Cardiac septum (tissue), 1 donor: Measurements from ENCODE around the gene KIF3B. TPM values are rescaled to one million over a fixed set of nuclear protein-coding genes. Genes with fewer than 3 reads are reported as not detected.

ENCODE experiments used
- DNase-seq: peaks from one replicate; pipeline ENCODE4 v3.0.0-alpha.2; 2020; ENCODE audit warnings: low spot score
- intact Hi-C: fragments of 100-400 bp; cut with DNase I; formaldehyde crosslinking; loops from one replicate; pipeline ENCODE4 v1.14.0; 2022
- long read RNA-seq: library from polyadenylated mRNA; unstranded; transcript quantifications from one replicate; pipeline ENCODE4 v2.0.0, GENCODE V29; 2021
- total RNA-seq: library from RNA; stranded (reverse); fragmentation: NEBNext Ultra II Directional; extraction: Animal tissue kit (Norgen Biotek cat#: 25700); gene quantifications from one replicate; pipeline ENCODE4 v1.2.1, GENCODE V29; 2021
- donor health status: DM: no; HTN: no; CAD: no.

The KIF3B gene
- total RNA-seq: 17.3 TPM
- long read RNA-seq, full-length matches to known transcripts: 1 of 12 reads
- long read RNA-seq, partial matches to known transcripts: 8 of 12 reads
- long read RNA-seq, other reads (novel, unspliced or antisense): 3 of 12 reads

DNA sequence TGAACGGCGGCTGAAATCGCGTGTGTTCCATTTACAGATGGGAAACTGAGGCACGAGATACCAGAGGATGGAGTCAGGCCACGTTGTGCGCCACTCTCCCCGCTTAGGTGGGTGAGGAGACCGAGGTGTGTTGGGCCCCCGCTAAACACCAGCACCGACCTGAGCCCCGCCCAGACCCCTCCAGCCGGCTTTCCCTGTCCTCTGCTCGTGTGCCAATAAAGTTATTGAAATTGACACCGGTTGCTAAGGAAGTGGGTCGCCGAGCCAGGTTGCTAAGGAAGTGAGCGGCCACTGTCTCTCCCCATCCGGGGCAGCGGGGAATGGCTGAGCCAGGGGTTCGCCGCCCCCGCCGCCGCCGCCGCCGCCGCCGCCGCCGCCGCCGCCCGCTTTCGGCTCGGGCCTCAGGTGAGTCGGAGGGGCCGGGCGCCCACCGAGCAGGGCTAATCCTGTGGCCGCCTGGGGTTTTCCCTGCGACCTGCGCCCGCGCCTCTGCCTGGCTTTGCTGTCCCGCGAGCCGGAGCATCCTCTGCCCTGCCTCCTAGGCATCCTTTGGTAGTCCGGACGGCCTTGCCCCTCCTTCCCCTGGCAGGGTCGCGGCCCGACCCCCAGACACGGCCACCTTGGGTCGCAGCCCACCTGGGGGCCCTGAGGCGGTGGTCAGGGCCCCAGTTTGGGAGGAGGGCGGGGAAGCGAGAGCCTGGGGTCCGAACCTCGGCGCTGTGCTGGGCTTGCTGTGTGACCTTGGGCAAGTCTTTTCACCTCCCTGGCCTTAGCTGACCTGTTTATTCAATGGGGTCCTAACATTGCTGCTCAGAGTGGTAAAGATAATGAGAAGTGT is at the start of gene KIF3B:
KIF3B (plus strand) TSS at position 291 of the 838 bp plus-strand sequence. CDS start 32,127 bp downstream, outside the sequence.
- DNase-seq: peak; percentile 93
- intact Hi-C loops: loop anchor here (5.0 kb wide), 2 partner anchors 70 to 80 kb away; partner anchors contain the start of genes ASXL1, PLAGL2 and POFUT1

- intact Hi-C loops: no loop called here
- no peak for DNase-seq
These were observed 49.4 kb upstream of the KIF3B start for GRCh38 chr20:32227744-32228688.

GRCh38 chr20:32229251-32229747 is 48.2 kb upstream of the KIF3B start:
- intact Hi-C loops: no loop called here

GRCh38 chr20:32230707-32231106 is 46.7 kb upstream of the KIF3B start:
- DNase-seq: no peak
- intact Hi-C loops: no loop called here

More at GRCh38 chr20:32229251-32229747, 48.2 kb upstream of the KIF3B start:
- no peak for DNase-seq

GRCh38 chr20:32231245-32231644 is 46.2 kb upstream of the KIF3B start:
- intact Hi-C loops: no loop called here

DNA sequence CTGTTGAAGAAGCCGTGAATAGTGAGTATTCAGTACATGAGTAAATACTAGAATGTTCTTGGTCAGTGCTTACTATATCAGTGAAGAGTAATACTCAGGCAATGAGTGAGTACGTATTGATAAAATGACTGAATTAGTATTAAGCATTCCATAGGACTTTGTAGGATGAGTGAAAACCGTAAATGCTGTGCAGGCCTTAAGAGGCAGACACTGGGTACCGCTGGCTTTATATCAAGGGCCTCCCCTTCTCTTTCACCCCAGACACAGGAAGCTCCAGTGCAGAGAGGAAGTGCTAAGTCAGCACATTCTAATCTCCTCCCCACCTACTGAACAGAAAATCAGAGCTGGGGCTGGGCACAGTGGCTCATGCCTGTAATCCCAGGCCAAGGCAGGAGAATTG is 45.6 kb upstream of the KIF3B start:
- intact Hi-C loops: no loop called here
- DNase-seq: no peak

More at GRCh38 chr20:32231245-32231644, 46.2 kb upstream of the KIF3B start:
- no peak for DNase-seq

- intact Hi-C loops: no loop called here
- DNase-seq: no peak
These were observed 45.0 kb upstream of the KIF3B start for GRCh38 chr20:32232326-32232886.

GRCh38 chr20:32233286-32233685 is 44.2 kb upstream of the KIF3B start:
- DNase-seq: no peak
- intact Hi-C loops: no loop called here

- intact Hi-C loops: no loop called here
- no peak for DNase-seq
These were observed 43.2 kb upstream of the KIF3B start for GRCh38 chr20:32234135-32234808.

- intact Hi-C loops: no loop called here
- DNase-seq: no peak
These were observed 42.0 kb upstream of the KIF3B start for GRCh38 chr20:32235331-32236047.

DNA sequence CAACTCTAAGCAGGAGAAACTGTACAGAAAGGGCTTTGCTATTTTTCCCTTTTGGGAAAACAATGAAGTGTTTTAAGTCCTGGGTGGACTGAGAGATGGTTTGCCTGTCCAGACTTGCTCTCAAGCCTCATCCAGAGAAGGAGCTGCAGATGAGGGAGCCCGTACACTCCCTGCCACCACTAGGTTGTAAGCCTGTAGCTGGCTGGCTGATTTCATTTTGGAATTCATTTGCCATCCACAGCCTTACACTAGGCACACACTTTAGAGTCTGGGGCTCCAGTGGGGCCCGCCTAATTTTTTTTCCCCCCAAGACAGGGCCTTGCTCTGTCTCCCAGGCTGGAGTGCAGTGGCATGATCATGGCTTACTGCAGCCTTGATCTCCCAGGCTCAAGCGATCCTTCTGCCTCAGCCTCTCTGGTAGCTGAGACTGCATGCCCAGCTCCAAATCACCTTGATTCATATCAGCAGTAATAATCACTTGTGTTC is 41.4 kb upstream of the KIF3B start:
- DNase-seq: no peak
- intact Hi-C loops: no loop called here

GRCh38 chr20:32236819-32237218 is 40.6 kb upstream of the KIF3B start:
- no peak for DNase-seq
- intact Hi-C loops: no loop called here

DNA sequence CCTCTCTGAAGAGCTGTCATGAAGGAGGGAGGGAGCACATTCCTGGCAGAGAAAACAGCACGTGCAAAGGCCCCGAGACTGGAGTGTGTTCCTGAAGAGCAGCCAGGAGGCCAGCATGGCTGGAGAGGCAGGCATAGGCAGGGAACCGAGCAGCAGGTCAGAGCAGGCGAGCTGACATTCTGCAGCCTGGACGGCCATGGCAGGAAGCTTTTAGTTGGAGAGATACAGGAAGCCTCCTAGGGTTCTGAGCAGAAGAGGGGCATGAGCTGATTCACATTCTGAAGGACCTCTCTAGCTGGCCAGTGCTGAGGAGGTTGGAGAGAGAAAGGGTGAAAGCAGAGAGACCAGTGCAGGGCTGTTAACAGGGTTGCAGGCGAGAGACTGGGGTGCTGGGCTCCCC is 40.0 kb upstream of the KIF3B start:
- DNase-seq: no peak
- intact Hi-C loops: no loop called here

GRCh38 chr20:32238483-32239425 is 38.7 kb upstream of the KIF3B start:
- intact Hi-C loops: no loop called here

DNA sequence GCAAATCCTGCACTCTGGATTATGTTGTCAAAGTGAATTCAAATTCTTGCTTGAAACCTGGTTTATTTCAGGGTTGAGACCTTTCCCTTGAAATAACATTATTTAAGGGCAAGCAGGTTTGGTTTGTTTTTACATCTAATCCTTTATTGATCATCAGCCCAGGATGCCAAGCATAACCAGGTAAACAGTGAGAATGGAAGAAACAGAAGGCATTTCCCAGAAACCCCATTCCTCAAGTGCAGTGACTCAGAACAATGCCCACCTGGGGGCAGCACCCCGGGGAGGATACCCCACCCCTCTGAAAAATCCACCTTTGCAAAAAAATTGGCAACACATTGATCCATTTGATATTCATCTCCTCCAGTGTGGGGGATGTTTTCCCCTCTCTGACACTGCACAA is 37.2 kb upstream of the KIF3B start:
- no peak for DNase-seq
- intact Hi-C loops: no loop called here

More at GRCh38 chr20:32238483-32239425, 38.7 kb upstream of the KIF3B start:
- no peak for DNase-seq

DNA sequence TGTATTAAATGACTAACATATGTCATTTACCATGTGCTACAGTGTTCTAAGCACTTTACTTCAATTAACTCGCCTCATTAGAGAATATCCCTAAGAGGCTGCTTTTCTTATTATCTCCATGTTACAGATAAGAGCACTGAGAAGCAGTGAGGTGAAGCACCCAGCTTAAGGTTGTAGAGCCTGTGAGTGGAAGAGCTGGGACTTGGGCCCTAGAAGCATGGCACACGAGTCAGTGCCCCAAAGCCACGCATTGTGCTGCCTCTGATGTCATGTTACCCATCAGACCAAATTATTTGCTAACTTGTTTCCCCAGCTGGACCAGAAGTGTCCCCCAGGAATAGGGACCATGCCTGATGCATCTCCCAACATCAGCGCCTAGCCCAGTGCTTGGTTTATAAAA is 35.6 kb upstream of the KIF3B start:
- DNase-seq: no peak

GRCh38 chr20:32244150-32244823 is 33.2 kb upstream of the KIF3B start:
- DNase-seq: no peak
- intact Hi-C loops: no loop called here

More for the DNA sequence above, 35.6 kb upstream of the KIF3B start:
- intact Hi-C loops: no loop called here
